HL-60/S4 treated with phorbol 12-myristate 13-acetate at 8.2 ng/mL for 4 days and 3 days (cell line): ENCODE results near the gene IL12RB2.

Experiments
- in situ Hi-C: fragments of 300-500 bp; cut with MboI; formaldehyde crosslinking; loops from 2 replicates; pipeline ENCODE4 v1.15.0; 2022; ENCODE audit warnings: low sequenced_read_pairs

The IL12RB2 gene

GRCh38 chr1:67308136-67308535 lies 463 bp downstream of the IL12RB2 start:
- in situ Hi-C loops, result no loop called here

GRCh38 chr1:67312615-67313014 lies 4.9 kb downstream of the IL12RB2 start:
- in situ Hi-C loops, result no loop called here

- in situ Hi-C loops, result no loop called here
Observed at GRCh38 chr1:67313934-67314671, 6.4 kb downstream of the IL12RB2 start.

GRCh38 chr1:67314696-67315095 lies 7.0 kb downstream of the IL12RB2 start:
- in situ Hi-C loops, result no loop called here

GRCh38 chr1:67316180-67316902 lies 8.7 kb downstream of the IL12RB2 start:
- in situ Hi-C loops, result no loop called here

GRCh38 chr1:67316918-67317317 lies 9.2 kb downstream of the IL12RB2 start:
- in situ Hi-C loops, result no loop called here

- in situ Hi-C loops, result no loop called here
Observed at GRCh38 chr1:67317803-67318202, 10.1 kb downstream of the IL12RB2 start.

GRCh38 chr1:67322442-67322841 lies 14.8 kb downstream of the IL12RB2 start:
- in situ Hi-C loops, result no loop called here

- in situ Hi-C loops, result no loop called here
Observed at GRCh38 chr1:67323087-67323486, 15.4 kb downstream of the IL12RB2 start.

GRCh38 chr1:67324068-67324467 lies 16.4 kb downstream of the IL12RB2 start:
- in situ Hi-C loops, result no loop called here

GRCh38 chr1:67327864-67328466 lies 20.3 kb downstream of the IL12RB2 start:
- in situ Hi-C loops, result no loop called here

GRCh38 chr1:67332653-67333529 lies 25.2 kb downstream of the IL12RB2 start:
- in situ Hi-C loops, result no loop called here

GRCh38 chr1:67333603-67334002 lies 25.9 kb downstream of the IL12RB2 start:
- in situ Hi-C loops, result no loop called here

GRCh38 chr1:67335411-67335810 lies 27.7 kb downstream of the IL12RB2 start:
- in situ Hi-C loops, result no loop called here

GRCh38 chr1:67336157-67336556 lies 28.5 kb downstream of the IL12RB2 start:
- in situ Hi-C loops, result no loop called here

GRCh38 chr1:67336783-67337182 lies 29.1 kb downstream of the IL12RB2 start:
- in situ Hi-C loops, result no loop called here

GRCh38 chr1:67338642-67339041 lies 31.0 kb downstream of the IL12RB2 start:
- in situ Hi-C loops, result no loop called here

- in situ Hi-C loops, result no loop called here
Observed at GRCh38 chr1:67339623-67340343, 32.1 kb downstream of the IL12RB2 start.

GRCh38 chr1:67342076-67342890 lies 34.6 kb downstream of the IL12RB2 start:
- in situ Hi-C loops, result no loop called here

GRCh38 chr1:67345556-67345955 lies 37.9 kb downstream of the IL12RB2 start:
- in situ Hi-C loops, result no loop called here
